ENCODE results near the gene DHX15. TPM values are rescaled to one million over a fixed set of nuclear protein-coding genes. Genes with fewer than 3 reads are reported as not detected.
A peak's percentile ranks its signal among the peaks of the same experiment; 100 is the strongest.
"Not testable (repeated sequence)": the region's sequence is repeated elsewhere in the genome, so short reads cannot be mapped to it uniquely, and the experiment has no call there.

Gene DHX15
- total and polyA plus RNA-seq, 8 donors, result 47.5 to 699 (median 127) TPM

DNA sequence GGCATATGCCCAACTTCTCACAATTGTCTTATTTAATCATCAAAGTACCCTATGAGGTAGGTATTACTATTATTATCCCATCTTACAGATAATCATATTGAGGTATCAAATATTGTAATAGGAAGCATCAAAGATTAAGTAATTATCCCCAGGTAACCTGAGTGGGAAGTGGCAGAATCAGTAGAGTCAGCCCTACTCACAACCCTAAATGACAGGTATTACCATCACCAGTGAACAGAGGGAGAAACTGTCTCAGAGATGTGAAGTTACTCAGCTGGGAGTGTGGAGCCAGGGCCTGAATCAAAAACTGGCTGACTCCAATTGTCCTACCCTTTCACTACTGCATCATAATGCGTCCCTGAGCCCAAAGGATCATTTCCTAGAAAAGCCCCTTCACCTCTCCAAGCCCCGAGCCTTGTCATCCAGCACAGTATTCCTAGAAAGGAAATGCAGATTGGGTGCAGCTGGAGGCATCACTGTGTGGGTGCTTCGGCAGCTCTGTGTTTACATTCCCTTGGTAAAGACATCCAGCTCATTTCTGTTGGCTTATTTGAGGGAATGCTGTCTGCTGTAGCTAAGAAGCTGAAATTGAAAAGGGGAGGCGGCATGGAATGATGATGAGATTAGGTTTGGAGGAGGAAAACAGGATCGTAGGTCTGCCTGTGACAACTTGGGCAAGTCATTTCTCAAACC is 72.8 kb downstream of the DHX15 start:
- TF ChIP-seq, protein P1, sequence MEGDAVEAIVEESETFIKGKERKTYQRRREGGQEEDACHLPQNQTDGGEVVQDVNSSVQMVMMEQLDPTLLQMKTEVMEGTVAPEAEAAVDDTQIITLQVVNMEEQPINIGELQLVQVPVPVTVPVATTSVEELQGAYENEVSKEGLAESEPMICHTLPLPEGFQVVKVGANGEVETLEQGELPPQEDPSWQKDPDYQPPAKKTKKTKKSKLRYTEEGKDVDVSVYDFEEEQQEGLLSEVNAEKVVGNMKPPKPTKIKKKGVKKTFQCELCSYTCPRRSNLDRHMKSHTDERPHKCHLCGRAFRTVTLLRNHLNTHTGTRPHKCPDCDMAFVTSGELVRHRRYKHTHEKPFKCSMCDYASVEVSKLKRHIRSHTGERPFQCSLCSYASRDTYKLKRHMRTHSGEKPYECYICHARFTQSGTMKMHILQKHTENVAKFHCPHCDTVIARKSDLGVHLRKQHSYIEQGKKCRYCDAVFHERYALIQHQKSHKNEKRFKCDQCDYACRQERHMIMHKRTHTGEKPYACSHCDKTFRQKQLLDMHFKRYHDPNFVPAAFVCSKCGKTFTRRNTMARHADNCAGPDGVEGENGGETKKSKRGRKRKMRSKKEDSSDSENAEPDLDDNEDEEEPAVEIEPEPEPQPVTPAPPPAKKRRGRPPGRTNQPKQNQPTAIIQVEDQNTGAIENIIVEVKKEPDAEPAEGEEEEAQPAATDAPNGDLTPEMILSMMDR (IDR thresholded peaks at IDR 0.05), result no peak
- TF ChIP-seq POLR2AphosphoS5 (IDR thresholded peaks at IDR 0.05) (no peak), EP300 (IDR thresholded peaks at IDR 0.05) (no peak), POLR2A (IDR thresholded peaks at IDR 0.05) (no peak)
- Histone ChIP-seq H3K27me3 (no peaks in the 10 kb centered on the region), H3K4me1 (no peaks in the 10 kb centered on the region), H3K9me3 (no peaks in the 10 kb centered on the region), H3K27ac (no peak overlapping the region), H3K4me3 (no peak overlapping the region), H3K36me3 (peaks cover 0 to 11% (median 4%) of the 10 kb centered on the region in 4 donors)
- WGBS, 5 donors, result 53 to 74% (median 69%) methylated on average over 5 of the region's 5 CpGs
- intact Hi-C loops (cut with DNase I; ENCODE audit: low total_unique reads), result no loop called here
- DNase-seq, result peak in 1 of 2 donors; percentile 41

DNA sequence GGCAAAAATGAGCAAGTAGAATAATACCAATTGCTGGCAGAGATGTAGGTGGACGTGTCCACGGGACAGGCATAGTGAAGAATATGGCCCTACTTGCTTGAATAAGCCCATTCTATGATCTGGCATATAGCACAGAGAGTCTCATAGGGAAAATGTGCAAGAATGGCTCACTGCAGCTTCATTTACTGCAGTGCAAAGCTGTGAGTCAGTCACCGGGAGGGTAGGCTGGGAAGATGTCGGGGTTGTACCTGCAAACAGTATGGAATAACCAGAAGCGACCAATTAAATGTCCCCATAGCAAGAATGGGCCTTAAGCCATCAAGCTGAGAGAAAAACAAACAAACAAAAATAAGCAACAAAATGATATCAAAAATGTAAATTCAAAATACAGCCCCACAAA is 74.3 kb downstream of the DHX15 start:
- no peak overlapping the region for H3K27ac ChIP-seq
- no peak overlapping the region for H3K4me3 ChIP-seq
- WGBS, 5 donors, result 91 to 96% (median 95%) methylated on average over 5 of the region's 5 CpGs
- intact Hi-C loops (cut with DNase I; ENCODE audit: low total_unique reads), result no loop called here
- peaks cover 0 to 11% (median 2%) of the 10 kb centered on the region in 4 donors for H3K36me3 ChIP-seq
- no peaks in the 10 kb centered on the region for H3K4me1 ChIP-seq
- no peak for DNase-seq
- H3K27me3 ChIP-seq, result no peaks in the 10 kb centered on the region
- H3K9me3 ChIP-seq, result no peaks in the 10 kb centered on the region
- no peak for TF ChIP-seq POLR2A (IDR thresholded peaks at IDR 0.05)
- no peak for TF ChIP-seq POLR2AphosphoS5 (IDR thresholded peaks at IDR 0.05)
- TF ChIP-seq, protein P1 (IDR thresholded peaks at IDR 0.05), result no peak
- no peak for TF ChIP-seq EP300 (IDR thresholded peaks at IDR 0.05)

DNA sequence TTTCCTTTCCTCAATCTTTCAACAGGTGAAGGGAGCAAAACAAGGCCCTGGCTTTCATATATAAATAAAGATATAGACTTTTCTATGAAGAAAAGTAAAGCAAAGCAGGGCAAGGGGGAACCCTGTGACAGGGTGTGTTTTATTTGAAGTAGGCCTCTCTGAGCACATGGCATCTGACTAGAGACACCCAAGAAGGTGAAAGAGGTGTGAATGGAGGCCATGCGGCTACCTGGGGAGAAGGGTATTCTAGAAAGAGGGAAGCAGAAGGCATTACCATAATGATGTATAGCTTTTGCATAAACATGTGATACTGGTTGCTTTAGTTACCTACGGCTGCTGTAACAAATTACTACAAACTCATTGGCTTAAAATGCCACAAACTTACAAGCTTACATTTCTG is 75.8 kb downstream of the DHX15 start:
- intact Hi-C loops (cut with DNase I; ENCODE audit: low total_unique reads), result no loop called here
- 85 to 94% (median 94%) methylated on average over 2 of the region's 2 CpGs for WGBS, 5 donors
- H3K4me3 ChIP-seq, result no peak overlapping the region
- TF ChIP-seq POLR2A (IDR thresholded peaks at IDR 0.05), result no peak
- no peak for TF ChIP-seq POLR2AphosphoS5 (IDR thresholded peaks at IDR 0.05)
- TF ChIP-seq, protein P1 (IDR thresholded peaks at IDR 0.05), result no peak
- no peak for TF ChIP-seq EP300 (IDR thresholded peaks at IDR 0.05)
- no peaks in the 10 kb centered on the region for H3K9me3 ChIP-seq
- no peak for DNase-seq
- H3K27ac ChIP-seq, result no peak overlapping the region
- H3K36me3 ChIP-seq, result peaks cover 0 to 5% (median under 1%) of the 10 kb centered on the region in 4 donors
- H3K27me3 ChIP-seq, result no peaks in the 10 kb centered on the region
- no peaks in the 10 kb centered on the region for H3K4me1 ChIP-seq

DNA sequence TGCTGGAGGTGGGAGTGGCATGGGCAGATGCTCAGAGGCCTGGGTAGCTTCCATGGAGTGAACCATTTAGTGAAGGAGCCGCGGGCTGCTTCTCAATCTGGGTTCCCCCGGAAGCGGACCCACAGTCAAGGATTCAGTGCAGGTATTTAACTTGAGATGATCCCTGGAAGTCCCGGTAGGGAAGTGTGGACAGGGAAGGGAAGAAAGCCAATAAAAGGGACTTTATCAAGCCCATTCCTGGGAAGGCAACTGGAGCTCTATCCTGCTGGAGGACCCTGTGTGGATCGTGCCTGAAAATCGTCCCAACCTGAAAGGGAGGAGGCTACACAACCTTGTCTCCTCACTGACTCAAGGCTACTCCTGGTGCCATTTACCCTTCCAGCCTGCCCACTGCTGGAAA is 76.9 kb downstream of the DHX15 start:
- peaks cover 0 to 4% (median 0%) of the 10 kb centered on the region in 4 donors for H3K36me3 ChIP-seq
- no peak for DNase-seq
- no peaks in the 10 kb centered on the region for H3K27me3 ChIP-seq
- TF ChIP-seq EP300 (IDR thresholded peaks at IDR 0.05), result no peak
- no peak for TF ChIP-seq POLR2AphosphoS5 (IDR thresholded peaks at IDR 0.05)
- TF ChIP-seq, protein P1 (IDR thresholded peaks at IDR 0.05), result no peak
- no peak for TF ChIP-seq POLR2A (IDR thresholded peaks at IDR 0.05)
- WGBS, 5 donors, result 90 to 96% (median 93%) methylated on average over 7 of the region's 7 CpGs
- H3K27ac ChIP-seq, result no peak overlapping the region
- H3K4me3 ChIP-seq, result no peak overlapping the region
- intact Hi-C loops (cut with DNase I; ENCODE audit: low total_unique reads), result no loop called here
- no peaks in the 10 kb centered on the region for H3K4me1 ChIP-seq
- no peaks in the 10 kb centered on the region for H3K9me3 ChIP-seq

DNA sequence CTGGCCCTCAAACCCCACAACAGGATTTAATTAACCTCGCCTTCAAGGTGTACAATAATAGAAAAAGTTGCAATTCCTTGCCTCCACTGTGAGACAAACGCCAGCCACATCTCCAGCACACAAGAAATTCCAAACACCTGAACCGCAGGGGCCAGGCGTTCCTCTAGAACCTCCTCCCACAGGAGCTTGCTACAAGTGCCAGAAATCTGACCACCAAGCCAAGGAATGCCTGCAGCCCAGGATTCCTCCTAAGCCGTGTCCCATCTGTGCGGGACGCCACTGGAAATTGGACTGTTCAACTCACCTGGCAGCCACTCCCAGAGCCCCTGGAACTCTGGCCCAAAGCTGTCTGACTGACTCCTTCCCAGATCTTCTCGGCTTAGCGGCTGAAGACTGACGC is 81.3 kb downstream of the DHX15 start:
- H3K9me3 ChIP-seq; DNase-seq; H3K27ac ChIP-seq; H3K4me3 ChIP-seq; H3K27me3 ChIP-seq; H3K36me3 ChIP-seq; H3K4me1 ChIP-seq; intact Hi-C loops (cut with DNase I; ENCODE audit: low total_unique reads): not testable (repeated sequence)
- WGBS, 5 donors, result 88 to 95% (median 92%) methylated on average over 10 of the region's 10 CpGs

Measured in stomach (tissue), 9 donors.